ENCODE data around the gene RNF224. TPM values are rescaled to one million over a fixed set of nuclear protein-coding genes. Genes with fewer than 3 reads are reported as not detected.

RNF224 gene
- total RNA-seq, 4 donors from 2014 or later = 1.2 to 5.2 (median 3.0) TPM

- TF ChIP-seq POLR2A (IDR thresholded peaks at IDR 0.05) (no peak), CTCF (IDR thresholded peaks at IDR 0.05) (no peak)
- 92 to 96% methylated on average over 8 to 14 of the region's 22 CpGs for WGBS, 2 donors
- no peaks in the 10 kb centered on the region for H3K27me3 ChIP-seq
- H3K4me3 ChIP-seq = no peak overlapping the region
- peaks cover 0 to 17% (median 4%) of the 10 kb centered on the region in 3 donors for H3K4me1 ChIP-seq
- intact Hi-C loops (cut with DNase I) = no loop called here
- H3K9me3 ChIP-seq = no peaks in the 10 kb centered on the region
- H3K27ac ChIP-seq = no peak overlapping the region
- H3K36me3 ChIP-seq = peaks cover 23 to 85% (median 28%) of the 10 kb centered on the region in 3 donors
- DNase-seq = no peak
These were observed 36.8 kb downstream of the RNF224 start for GRCh38 chr9:137264067-137264466.

DNA sequence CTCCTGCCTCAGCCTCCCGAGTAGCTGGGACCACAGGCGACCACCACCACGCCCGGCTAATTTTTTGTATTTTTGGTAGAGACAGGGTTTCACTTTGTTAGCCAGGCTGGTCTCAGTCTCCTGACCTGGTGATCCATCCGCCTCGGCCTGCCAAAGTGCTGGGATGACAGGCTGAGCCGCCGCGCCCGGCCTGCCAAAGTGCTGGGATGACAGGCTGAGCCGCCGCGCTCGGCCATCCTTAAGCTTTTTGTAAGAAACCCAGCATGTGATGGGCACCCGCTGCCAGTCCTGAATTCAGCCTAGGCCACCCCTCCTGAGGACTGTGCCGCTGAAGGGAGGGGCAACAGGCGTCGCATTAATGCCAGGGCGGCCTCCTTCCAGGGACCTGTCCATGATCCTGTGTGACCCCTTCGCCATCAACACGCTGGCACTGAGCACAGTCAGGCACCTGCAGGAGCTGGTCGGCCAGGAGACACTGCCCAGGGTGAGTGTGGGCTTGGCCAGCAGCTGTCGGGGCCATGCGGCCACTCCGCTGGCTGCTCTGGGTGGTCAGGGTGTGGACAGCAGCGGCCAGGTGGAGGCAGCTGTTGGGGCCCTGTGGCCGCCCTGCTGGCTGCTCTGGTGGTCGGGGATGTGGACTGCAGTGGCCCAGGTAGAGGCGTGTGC lies 38.3 kb downstream of the RNF224 start:
- Histone ChIP-seq H3K27ac (no peak overlapping the region), H3K36me3 (peaks cover 23 to 87% (median 28%) of the 10 kb centered on the region in 3 donors), H3K4me3 (no peak overlapping the region), H3K9me3 (no peaks in the 10 kb centered on the region), H3K27me3 (no peaks in the 10 kb centered on the region), H3K4me1 (peaks cover 0 to 33% (median 11%) of the 10 kb centered on the region in 3 donors)
- intact Hi-C loops (cut with DNase I) = no loop called here
- no peak for DNase-seq
- no peak for TF ChIP-seq POLR2A (IDR thresholded peaks at IDR 0.05)
- TF ChIP-seq CTCF (IDR thresholded peaks at IDR 0.05) = no peak
- 89 to 100% methylated on average over 1 to 14 of the region's 29 CpGs for WGBS, 2 donors

GRCh38 chr9:137266162-137266527 lies 38.8 kb downstream of the RNF224 start:
- TF ChIP-seq CTCF (IDR thresholded peaks at IDR 0.05) (no peak), POLR2A (IDR thresholded peaks at IDR 0.05) (no peak)
- intact Hi-C loops (cut with DNase I) = no loop called here
- Histone ChIP-seq H3K4me3 (no peak overlapping the region), H3K27ac (no peak overlapping the region), H3K4me1 (peaks cover 0 to 38% (median 11%) of the 10 kb centered on the region in 3 donors), H3K36me3 (peaks cover 23 to 90% (median 28%) of the 10 kb centered on the region in 3 donors), H3K27me3 (no peaks in the 10 kb centered on the region), H3K9me3 (no peaks in the 10 kb centered on the region)
- 100% methylated on average over 3 of the region's 15 CpGs; no CpG with 5 or more reads in 1 of the 2 donors for WGBS, 2 donors
- no peak for DNase-seq

DNA sequence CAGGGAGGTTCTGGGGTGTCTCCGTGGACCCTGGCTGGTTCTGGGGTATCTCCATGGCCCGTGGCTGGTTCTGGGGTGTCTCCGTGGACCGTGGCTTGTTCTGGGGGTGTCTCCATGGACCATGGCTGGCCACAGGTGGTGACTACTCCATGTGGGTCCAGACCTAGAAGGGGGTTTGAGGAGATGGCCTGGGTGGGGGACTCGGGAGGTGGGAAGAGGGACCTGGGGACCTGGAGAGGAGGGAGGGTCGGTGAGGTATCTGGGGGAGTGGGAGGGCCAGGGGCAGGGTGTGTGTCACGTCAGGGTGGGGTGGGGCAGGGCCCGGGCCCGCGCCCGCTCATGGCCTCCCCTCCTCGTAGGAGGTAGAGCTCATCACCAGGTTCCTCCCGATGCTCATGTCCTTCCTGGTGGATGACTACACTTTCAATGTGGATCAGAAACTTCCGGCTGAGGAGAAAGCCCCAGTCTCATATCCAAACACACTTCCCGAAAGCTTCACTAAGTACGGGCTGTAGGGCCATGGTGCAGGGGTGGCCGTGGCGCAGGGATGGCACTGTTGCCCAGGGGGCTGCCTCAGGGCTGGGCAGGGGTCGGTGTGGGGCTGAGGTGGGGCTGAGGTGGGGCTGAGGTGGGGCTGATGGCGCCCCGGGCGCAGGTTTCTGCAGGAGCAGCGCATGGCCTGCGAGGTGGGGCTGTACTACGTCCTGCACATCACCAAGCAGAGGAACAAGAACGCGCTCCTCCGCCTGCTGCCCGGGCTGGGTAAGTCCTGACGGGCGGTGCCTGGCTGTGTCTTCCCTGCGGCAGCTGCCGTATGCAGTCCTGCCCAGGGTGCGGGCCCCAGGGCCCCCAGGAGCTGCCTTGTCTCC lies 39.5 kb downstream of the RNF224 start:
- Histone ChIP-seq H3K4me3 (no peak overlapping the region), H3K4me1 (peaks cover 0 to 45% (median 11%) of the 10 kb centered on the region in 3 donors), H3K27ac (no peak overlapping the region), H3K27me3 (no peaks in the 10 kb centered on the region), H3K9me3 (no peaks in the 10 kb centered on the region), H3K36me3 (peaks cover 23 to 92% (median 28%) of the 10 kb centered on the region in 3 donors)
- WGBS, 2 donors = 85 to 94% methylated on average over 15 to 28 of the region's 34 CpGs
- intact Hi-C loops (cut with DNase I) = no loop called here
- DNase-seq = no peak
- no peak for TF ChIP-seq POLR2A (IDR thresholded peaks at IDR 0.05)
- TF ChIP-seq CTCF (IDR thresholded peaks at IDR 0.05) = no peak

DNA sequence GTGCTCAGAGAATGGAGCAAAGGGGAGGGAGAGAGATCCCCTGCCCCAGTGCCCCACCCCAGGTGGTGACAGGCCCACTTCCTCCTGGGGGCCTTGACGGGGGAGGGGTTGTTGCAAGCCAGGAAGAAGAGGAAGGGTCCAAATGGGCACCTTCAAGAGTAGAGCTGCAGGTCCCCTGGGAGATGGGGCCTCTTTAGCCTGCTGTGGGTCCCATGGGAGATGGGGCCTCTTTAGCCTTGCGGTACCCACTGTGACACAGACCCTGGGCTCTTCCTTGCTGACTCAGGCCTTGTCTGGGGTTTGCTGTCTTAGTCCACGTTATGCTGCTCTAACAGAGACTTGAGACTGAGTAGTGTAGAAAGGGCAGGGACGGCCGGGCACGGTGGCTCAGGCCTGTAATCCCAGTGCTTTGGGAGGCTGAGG lies 40.6 kb downstream of the RNF224 start:
- peak overlapping the region in 2 of 4 donors; percentile 8 to 68 for H3K27ac ChIP-seq
- 78 to 80% methylated on average over 1 to 3 of the region's 6 CpGs for WGBS, 2 donors
- intact Hi-C loops (cut with DNase I) = no loop called here
- H3K27me3 ChIP-seq = no peaks in the 10 kb centered on the region
- peaks cover 0 to 52% (median 15%) of the 10 kb centered on the region in 3 donors for H3K4me1 ChIP-seq
- TF ChIP-seq CTCF (IDR thresholded peaks at IDR 0.05) = no peak
- peaks cover 33 to 100% (median 36%) of the 10 kb centered on the region in 3 donors for H3K36me3 ChIP-seq
- no peak for DNase-seq
- no peak overlapping the region for H3K4me3 ChIP-seq
- no peaks in the 10 kb centered on the region for H3K9me3 ChIP-seq
